GM18526 (cell line): Measurements from ENCODE around the gene SCYGR2.
"Not testable (repeated sequence)": the region's sequence is repeated elsewhere in the genome, so short reads cannot be mapped to it uniquely, and the experiment has no call there.

Experiments
- POLR2A ChIP-seq: IDR thresholded peaks from 3 replicates; pipeline ENCODE4 v1.6.1; 2011; ENCODE audit not compliant: insufficient read length; ENCODE audit errors: extremely low read depth

The SCYGR2 gene

GRCh38 chr2:227598835-227599503, at the start of gene SCYGR2:
Gene SCYGR2, plus strand, starts transcription at chr2:227598893. Its CDS starts 0 bp downstream, at chr2:227598893.
- TF ChIP-seq POLR2A, result not testable (repeated sequence)

GRCh38 chr2:227551836-227552235, 46.9 kb upstream of the SCYGR2 start:
- no peak for TF ChIP-seq POLR2A

- no peak for TF ChIP-seq POLR2A
Observed at GRCh38 chr2:227562581-227562980, 36.1 kb upstream of the SCYGR2 start.

- TF ChIP-seq POLR2A, result no peak
Observed at GRCh38 chr2:227565080-227565479, 33.6 kb upstream of the SCYGR2 start.

GRCh38 chr2:227566012-227566411, 32.7 kb upstream of the SCYGR2 start:
- TF ChIP-seq POLR2A, result no peak

- TF ChIP-seq POLR2A, result no peak
Observed at GRCh38 chr2:227568852-227569169, 29.9 kb upstream of the SCYGR2 start.

GRCh38 chr2:227570615-227571014, 28.1 kb upstream of the SCYGR2 start:
- no peak for TF ChIP-seq POLR2A

- TF ChIP-seq POLR2A, result no peak
Observed at GRCh38 chr2:227576110-227576509, 22.6 kb upstream of the SCYGR2 start.

- TF ChIP-seq POLR2A, result no peak
Observed at GRCh38 chr2:227576812-227577211, 21.9 kb upstream of the SCYGR2 start.

GRCh38 chr2:227577555-227577954, 21.1 kb upstream of the SCYGR2 start:
- TF ChIP-seq POLR2A, result no peak

GRCh38 chr2:227578642-227579041, 20.1 kb upstream of the SCYGR2 start:
- TF ChIP-seq POLR2A, result no peak

GRCh38 chr2:227579791-227580190, 18.9 kb upstream of the SCYGR2 start:
- TF ChIP-seq POLR2A, result no peak

- no peak for TF ChIP-seq POLR2A
Observed at GRCh38 chr2:227582369-227582768, 16.3 kb upstream of the SCYGR2 start.

- TF ChIP-seq POLR2A, result no peak
Observed at GRCh38 chr2:227592694-227593387, 5.9 kb upstream of the SCYGR2 start.

- TF ChIP-seq POLR2A, result no peak
Observed at GRCh38 chr2:227595797-227596196, 2.9 kb upstream of the SCYGR2 start.

- no peak for TF ChIP-seq POLR2A
Observed at GRCh38 chr2:227597036-227597435, 1.7 kb upstream of the SCYGR2 start.

- no peak for TF ChIP-seq POLR2A
Observed at GRCh38 chr2:227597998-227598397, 695 bp upstream of the SCYGR2 start.
